ENCODE results near the gene CHL1. TPM values are rescaled to one million over a fixed set of nuclear protein-coding genes. Genes with fewer than 3 reads are reported as not detected.

Gene CHL1
- total RNA-seq, 3 donors from 2014 or later: 9.1 to 48.8 (median 9.3) TPM

GRCh38 chr3:294096-294495, 97.5 kb downstream of the CHL1 start:
- no peaks in the 10 kb centered on the region for H3K9me3 ChIP-seq
- no peak for DNase-seq
- H3K4me1 ChIP-seq (ENCODE audit: low read depth): no peaks in the 10 kb centered on the region
- intact Hi-C loops (cut with DNase I, micrococcal nuclease): no loop called here
- TF ChIP-seq CTCF (IDR thresholded peaks at IDR 0.05): no peak
- H3K36me3 ChIP-seq (ENCODE audit: low read depth): no peaks in the 10 kb centered on the region
- no peak for ATAC-seq
- no peak overlapping the region for H3K4me3 ChIP-seq

GRCh38 chr3:294581-294980, 98.0 kb downstream of the CHL1 start:
- Histone ChIP-seq H3K9me3 (no peaks in the 10 kb centered on the region), H3K36me3 (ENCODE audit: low read depth) (no peaks in the 10 kb centered on the region), H3K4me1 (ENCODE audit: low read depth) (no peaks in the 10 kb centered on the region), H3K4me3 (no peak overlapping the region)
- no peak for TF ChIP-seq CTCF (IDR thresholded peaks at IDR 0.05)
- ATAC-seq (no peak), DNase-seq (no peak)
- intact Hi-C loops (cut with DNase I, micrococcal nuclease): no loop called here

- intact Hi-C loops (cut with DNase I, micrococcal nuclease): no loop called here
- Histone ChIP-seq H3K9me3 (no peaks in the 10 kb centered on the region), H3K4me1 (ENCODE audit: low read depth) (no peaks in the 10 kb centered on the region), H3K4me3 (no peak overlapping the region), H3K36me3 (ENCODE audit: low read depth) (no peaks in the 10 kb centered on the region)
- no peak for TF ChIP-seq CTCF (IDR thresholded peaks at IDR 0.05)
- no peak for DNase-seq
- ATAC-seq: no peak
Observed at GRCh38 chr3:295166-295565, 98.6 kb downstream of the CHL1 start.

GRCh38 chr3:297585-297984, 101.0 kb downstream of the CHL1 start:
- Histone ChIP-seq H3K9me3 (no peaks in the 10 kb centered on the region), H3K36me3 (ENCODE audit: low read depth) (no peaks in the 10 kb centered on the region), H3K4me3 (no peak overlapping the region), H3K4me1 (ENCODE audit: low read depth) (no peaks in the 10 kb centered on the region)
- ATAC-seq: no peak
- intact Hi-C loops (cut with DNase I, micrococcal nuclease): no loop called here
- DNase-seq: no peak
- no peak for TF ChIP-seq CTCF (IDR thresholded peaks at IDR 0.05)

- intact Hi-C loops (cut with DNase I, micrococcal nuclease): no loop called here
- DNase-seq (no peak), ATAC-seq (no peak)
- H3K9me3 ChIP-seq: no peaks in the 10 kb centered on the region
- TF ChIP-seq CTCF (IDR thresholded peaks at IDR 0.05): no peak
- no peak overlapping the region for H3K4me3 ChIP-seq
- H3K36me3 ChIP-seq (ENCODE audit: low read depth): no peaks in the 10 kb centered on the region
- no peaks in the 10 kb centered on the region for H3K4me1 ChIP-seq (ENCODE audit: low read depth)
Observed at GRCh38 chr3:299590-300301, 103.2 kb downstream of the CHL1 start.

GRCh38 chr3:307182-307581, 110.6 kb downstream of the CHL1 start:
- no peaks in the 10 kb centered on the region for H3K36me3 ChIP-seq (ENCODE audit: low read depth)
- H3K4me3 ChIP-seq: no peak overlapping the region
- H3K4me1 ChIP-seq (ENCODE audit: low read depth): no peaks in the 10 kb centered on the region
- intact Hi-C loops (cut with DNase I, micrococcal nuclease): no loop called here
- ATAC-seq (no peak), DNase-seq (no peak)
- TF ChIP-seq CTCF (IDR thresholded peaks at IDR 0.05): no peak
- no peaks in the 10 kb centered on the region for H3K9me3 ChIP-seq

Data from mucosa of descending colon (tissue), 3 donors.